GM23338 (cell line): ENCODE data around the gene CMSS1. TPM values are rescaled to one million over a fixed set of nuclear protein-coding genes. Genes with fewer than 3 reads are reported as not detected.

Source experiments
- ATAC-seq: fragments of 200-7000 bp; cut with Tn5 transposase; 3 replicates; pipeline ENCODE4 v1.9.1; 2020
- DNase-seq: peaks from one replicate; pipeline ENCODE4 v3.0.0-alpha.2; 2015; ENCODE audit warnings: low spot score
- H2AFZ ChIP-seq: fragments of 200-600 bp; sonication (generic); 2 replicates; pipeline ENCODE4 v1.8.0; 2016; ENCODE audit warnings: antibody characterized with exemption, mild to moderate bottlenecking, moderate library complexity
- H3F3A ChIP-seq: fragments of 200-600 bp; sonication (generic); replicated peaks from 2 replicates; pipeline ENCODE4 v1.8.0; 2017; ENCODE audit warnings: antibody characterized with exemption, mixed run types, low read depth
- H3K27ac ChIP-seq: fragments of 200-600 bp; sonication (generic); 2 replicates; pipeline ENCODE4 v1.6.1; 2016; ENCODE audit warnings: low read depth
- H3K27me3 ChIP-seq: fragments of 200-600 bp; sonication (generic); 2 replicates; pipeline ENCODE4 v1.8.0; 2016; ENCODE audit warnings: mild to moderate bottlenecking, mixed run types, moderate library complexity; ENCODE audit not compliant: insufficient read depth
- H3K36me3 ChIP-seq: fragments of 200-600 bp; sonication (generic); 2 replicates; pipeline ENCODE4 v1.8.0; 2016; ENCODE audit warnings: mild to moderate bottlenecking; ENCODE audit not compliant: insufficient read depth
- H3K4me1 ChIP-seq: fragments of 200-600 bp; sonication (generic); 2 replicates; pipeline ENCODE4 v1.8.0; 2016; ENCODE audit warnings: mild to moderate bottlenecking, moderate library complexity; ENCODE audit not compliant: insufficient read depth
- H3K4me2 ChIP-seq: fragments of 200-600 bp; sonication (generic); 2 replicates; pipeline ENCODE4 v1.7.1; 2017; ENCODE audit warnings: mixed run types
- H3K4me3 ChIP-seq: fragments of 200-600 bp; sonication (generic); 2 replicates; pipeline ENCODE4 v1.6.1; 2016; ENCODE audit warnings: mixed run types
- H3K79me2 ChIP-seq: fragments of 200-600 bp; sonication (generic); replicated peaks from 2 replicates; pipeline ENCODE4 v1.8.0; 2017; ENCODE audit warnings: mild to moderate bottlenecking; ENCODE audit not compliant: insufficient read depth
- H3K9me2 ChIP-seq: fragments of 200-600 bp; sonication (generic); 2 replicates; pipeline ENCODE4 v1.8.0; 2017; ENCODE audit not compliant: insufficient read depth
- H4K20me1 ChIP-seq: fragments of 200-600 bp; sonication (generic); replicated peaks from 2 replicates; pipeline ENCODE4 v1.8.0; 2017; ENCODE audit warnings: mild to moderate bottlenecking; ENCODE audit not compliant: insufficient read depth
- H3K27ac Mint-ChIP-seq: 2 replicates; pipeline ENCODE4 v1.8.0; 2020; ENCODE audit warnings: inconsistent platforms, mild to moderate bottlenecking, moderate library complexity, mixed read lengths
- H3K27me3 Mint-ChIP-seq: 3 replicates; pipeline ENCODE4 v1.8.0; 2022; ENCODE audit warnings: low read depth, mild to moderate bottlenecking, moderate library complexity, mixed read lengths, inconsistent platforms; ENCODE audit not compliant: insufficient read depth, poor library complexity
- H3K36me3 Mint-ChIP-seq: 3 replicates; pipeline ENCODE4 v1.8.0; 2021; ENCODE audit warnings: low read depth, mild to moderate bottlenecking, inconsistent platforms, moderate library complexity, mixed read lengths
- H3K4me1 Mint-ChIP-seq: 3 replicates; pipeline ENCODE4 v1.8.0; 2020; ENCODE audit warnings: mild to moderate bottlenecking, inconsistent platforms, mixed read lengths
- H3K4me3 Mint-ChIP-seq: 3 replicates; pipeline ENCODE4 v1.8.0; 2021; ENCODE audit warnings: moderate library complexity, mild to moderate bottlenecking, inconsistent platforms, mixed read lengths
- H3K9me3 Mint-ChIP-seq: 3 replicates; pipeline ENCODE4 v1.8.0; 2020; ENCODE audit warnings: moderate library complexity, mild to moderate bottlenecking, inconsistent platforms, mixed read lengths
- CREB1 ChIP-seq: fragments of 250-450 bp; sonication (Bioruptor Pico); IDR thresholded peaks from 2 replicates; pipeline ENCODE4 v1.5.0; 2020; ENCODE audit warnings: low read depth, mild to moderate bottlenecking, moderate library complexity
- EZH2 ChIP-seq: fragments of 200-600 bp; sonication (generic); IDR thresholded peaks from one replicate; pipeline ENCODE4 v1.8.0; 2017; ENCODE audit warnings: antibody characterized with exemption, mild to moderate bottlenecking, low read depth; ENCODE audit not compliant: unreplicated experiment
- EZH2phosphoT487 ChIP-seq: fragments of 200-600 bp; sonication (generic); IDR thresholded peaks from one replicate; pipeline ENCODE4 v1.8.1; 2018; ENCODE audit warnings: antibody characterized with exemption; ENCODE audit not compliant: unreplicated experiment
- JUNB ChIP-seq: IDR thresholded peaks from one replicate; pipeline ENCODE4 v1.6.1; 2016; ENCODE audit warnings: antibody characterized with exemption; ENCODE audit not compliant: unreplicated experiment
- NANOG ChIP-seq: IDR thresholded peaks from 2 replicates; pipeline ENCODE4 v1.6.1; 2016; ENCODE audit warnings: antibody characterized with exemption, borderline replicate concordance
- POLR2AphosphoS5 ChIP-seq: IDR thresholded peaks from 2 replicates; pipeline ENCODE4 v1.6.1; 2016; ENCODE audit warnings: antibody characterized with exemption, low read depth
- ZNF114 ChIP-seq: fragments of 250-450 bp; sonication (Bioruptor Pico); IDR thresholded peaks from 2 replicates; pipeline ENCODE4 v1.5.0; 2020; ENCODE audit warnings: mild to moderate bottlenecking, moderate library complexity
- ZNF331 ChIP-seq: fragments of 250-450 bp; sonication (Bioruptor Pico); IDR thresholded peaks from 2 replicates; pipeline ENCODE4 v1.5.0; 2020; ENCODE audit warnings: low read depth, mild to moderate bottlenecking, moderate library complexity
- polyA plus RNA-seq: library from polyadenylated mRNA; unstranded; fragments of >200 nt; fragmentation: Nextera tagmentation; extraction: Ambion mirVana; gene quantifications from 2 replicates; pipeline ENCODE4 v1.2.1, GENCODE V29; 2016
- total RNA-seq: library from RNA; depleted of rRNA; stranded (reverse); fragments of >200 nt; shearing (Covaris generic); gene quantifications from 2 replicates; pipeline ENCODE4 v1.2.3, GENCODE V29; 2014
- TF ChIP-seq, protein P1 (sequence below): IDR thresholded peaks from one replicate; pipeline ENCODE4 v1.6.1; 2018; ENCODE audit warnings: antibody characterized with exemption; ENCODE audit not compliant: unreplicated experiment
- TF ChIP-seq, protein P2 (sequence below), 2 experiments: fragments of 200-600 bp in 1 of 2; sonication (generic) in 1 of 2; conservative IDR thresholded peaks; 2 replicates each; pipeline versions ENCODE4 v1.5.1 to v1.6.1; 2016 to 2017; ENCODE audit warnings: antibody characterized with exemption in 2 of 2, low read depth in 2 of 2, mild to moderate bottlenecking in 2 of 2, moderate library complexity in 1 of 2
- TF ChIP-seq, protein P3 (sequence below): fragments of 250-450 bp; sonication (Bioruptor Pico); IDR thresholded peaks from 2 replicates; pipeline ENCODE4 v1.5.0; 2020; ENCODE audit warnings: mild to moderate bottlenecking, moderate library complexity

The CMSS1 gene
- total and polyA plus RNA-seq, 2 experiments from 2014 or later = 39.4 to 187 TPM

DNA sequence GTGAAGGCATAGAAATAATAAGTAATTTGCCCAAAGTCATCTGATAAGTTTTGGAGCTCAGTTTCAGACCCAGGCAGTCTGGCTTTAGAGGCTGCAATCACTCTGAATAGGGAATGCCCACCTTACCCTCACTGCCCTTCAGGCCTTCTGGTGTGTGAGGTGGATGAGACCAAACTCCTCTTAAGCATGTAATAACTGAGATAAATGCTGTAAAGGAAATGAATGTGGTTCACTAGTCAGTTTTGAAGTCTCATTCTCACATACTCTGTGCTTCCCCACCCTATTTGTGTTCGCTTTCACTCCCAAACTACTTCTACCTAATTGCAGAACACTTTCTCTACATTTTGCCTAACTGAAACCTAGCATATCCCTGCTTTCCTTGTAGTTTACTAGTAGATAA, 152.5 kb downstream of the CMSS1 start:
- ATAC-seq (no peak), DNase-seq (no peak)
- H3K27ac ChIP-seq = no peak overlapping the region
- H3K27me3 Mint-ChIP-seq = peaks cover 2% of the 10 kb centered on the region
- no peaks in the 10 kb centered on the region for H3K9me3 Mint-ChIP-seq
- no peak overlapping the region for H3K4me3 Mint-ChIP-seq
- H3K4me1 ChIP-seq = no peaks in the 10 kb centered on the region
- no peak for TF ChIP-seq POLR2AphosphoS5
- no peak for TF ChIP-seq CREB1
- TF ChIP-seq EZH2 = no peak
- no peak for TF ChIP-seq EZH2phosphoT487
- no peak overlapping the region for H3K27ac Mint-ChIP-seq
- no peaks in the 10 kb centered on the region for H3K79me2 ChIP-seq
- H3K9me2 ChIP-seq = no peaks in the 10 kb centered on the region
- H3K4me3 ChIP-seq = no peak overlapping the region
- no peak overlapping the region for H3K4me2 ChIP-seq
- H3K36me3 ChIP-seq = no peaks in the 10 kb centered on the region
- no peak overlapping the region for H2AFZ ChIP-seq
- no peaks in the 10 kb centered on the region for H3K4me1 Mint-ChIP-seq
- H4K20me1 ChIP-seq = no peaks in the 10 kb centered on the region; the same call in 1 of the 2 replicates
- H3F3A ChIP-seq = no peaks in the 10 kb centered on the region
- H3K36me3 Mint-ChIP-seq = no peaks in the 10 kb centered on the region
- H3K27me3 ChIP-seq = no peaks in the 10 kb centered on the region

DNA sequence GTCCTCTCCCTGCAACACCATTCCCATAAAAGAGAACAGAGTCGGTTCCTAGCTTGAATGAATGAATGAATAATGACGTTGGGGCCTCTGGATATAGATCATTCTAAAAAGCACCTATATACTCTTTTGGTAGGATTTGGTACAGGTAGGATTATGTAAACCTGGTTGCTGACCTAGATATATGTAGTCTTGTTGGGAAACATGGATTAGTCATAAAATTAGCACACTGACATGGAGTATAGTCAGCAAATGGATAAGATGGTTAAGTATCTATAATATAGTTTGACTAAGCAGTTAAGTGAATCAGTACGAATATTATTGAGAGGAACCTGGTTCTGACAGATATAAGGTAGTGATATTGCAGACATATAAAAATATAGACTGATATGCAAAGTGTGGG, 154.1 kb downstream of the CMSS1 start:
- no peaks in the 10 kb centered on the region for H3K27me3 Mint-ChIP-seq
- no peaks in the 10 kb centered on the region for H3K36me3 Mint-ChIP-seq
- H3K4me1 Mint-ChIP-seq = no peaks in the 10 kb centered on the region
- Histone ChIP-seq H3K27me3 (no peaks in the 10 kb centered on the region), H3K4me3 (no peak overlapping the region), H2AFZ (no peak overlapping the region), H4K20me1 (no peaks in the 10 kb centered on the region; the same call in 1 of the 2 replicates), H3K79me2 (no peaks in the 10 kb centered on the region), H3K4me2 (no peak overlapping the region), H3K27ac (no peak overlapping the region), H3F3A (no peaks in the 10 kb centered on the region), H3K36me3 (no peaks in the 10 kb centered on the region), H3K9me2 (0 out of 2 replicates have a peak, but pooled peaks cover 2% of the 10 kb centered on the region), H3K4me1 (no peaks in the 10 kb centered on the region)
- H3K4me3 Mint-ChIP-seq = no peak overlapping the region
- H3K9me3 Mint-ChIP-seq = no peaks in the 10 kb centered on the region
- ATAC-seq (no peak), DNase-seq (no peak)
- H3K27ac Mint-ChIP-seq = no peak overlapping the region
- TF ChIP-seq, protein P1, sequence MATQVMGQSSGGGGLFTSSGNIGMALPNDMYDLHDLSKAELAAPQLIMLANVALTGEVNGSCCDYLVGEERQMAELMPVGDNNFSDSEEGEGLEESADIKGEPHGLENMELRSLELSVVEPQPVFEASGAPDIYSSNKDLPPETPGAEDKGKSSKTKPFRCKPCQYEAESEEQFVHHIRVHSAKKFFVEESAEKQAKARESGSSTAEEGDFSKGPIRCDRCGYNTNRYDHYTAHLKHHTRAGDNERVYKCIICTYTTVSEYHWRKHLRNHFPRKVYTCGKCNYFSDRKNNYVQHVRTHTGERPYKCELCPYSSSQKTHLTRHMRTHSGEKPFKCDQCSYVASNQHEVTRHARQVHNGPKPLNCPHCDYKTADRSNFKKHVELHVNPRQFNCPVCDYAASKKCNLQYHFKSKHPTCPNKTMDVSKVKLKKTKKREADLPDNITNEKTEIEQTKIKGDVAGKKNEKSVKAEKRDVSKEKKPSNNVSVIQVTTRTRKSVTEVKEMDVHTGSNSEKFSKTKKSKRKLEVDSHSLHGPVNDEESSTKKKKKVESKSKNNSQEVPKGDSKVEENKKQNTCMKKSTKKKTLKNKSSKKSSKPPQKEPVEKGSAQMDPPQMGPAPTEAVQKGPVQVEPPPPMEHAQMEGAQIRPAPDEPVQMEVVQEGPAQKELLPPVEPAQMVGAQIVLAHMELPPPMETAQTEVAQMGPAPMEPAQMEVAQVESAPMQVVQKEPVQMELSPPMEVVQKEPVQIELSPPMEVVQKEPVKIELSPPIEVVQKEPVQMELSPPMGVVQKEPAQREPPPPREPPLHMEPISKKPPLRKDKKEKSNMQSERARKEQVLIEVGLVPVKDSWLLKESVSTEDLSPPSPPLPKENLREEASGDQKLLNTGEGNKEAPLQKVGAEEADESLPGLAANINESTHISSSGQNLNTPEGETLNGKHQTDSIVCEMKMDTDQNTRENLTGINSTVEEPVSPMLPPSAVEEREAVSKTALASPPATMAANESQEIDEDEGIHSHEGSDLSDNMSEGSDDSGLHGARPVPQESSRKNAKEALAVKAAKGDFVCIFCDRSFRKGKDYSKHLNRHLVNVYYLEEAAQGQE = no peak
- TF ChIP-seq, protein P2, sequence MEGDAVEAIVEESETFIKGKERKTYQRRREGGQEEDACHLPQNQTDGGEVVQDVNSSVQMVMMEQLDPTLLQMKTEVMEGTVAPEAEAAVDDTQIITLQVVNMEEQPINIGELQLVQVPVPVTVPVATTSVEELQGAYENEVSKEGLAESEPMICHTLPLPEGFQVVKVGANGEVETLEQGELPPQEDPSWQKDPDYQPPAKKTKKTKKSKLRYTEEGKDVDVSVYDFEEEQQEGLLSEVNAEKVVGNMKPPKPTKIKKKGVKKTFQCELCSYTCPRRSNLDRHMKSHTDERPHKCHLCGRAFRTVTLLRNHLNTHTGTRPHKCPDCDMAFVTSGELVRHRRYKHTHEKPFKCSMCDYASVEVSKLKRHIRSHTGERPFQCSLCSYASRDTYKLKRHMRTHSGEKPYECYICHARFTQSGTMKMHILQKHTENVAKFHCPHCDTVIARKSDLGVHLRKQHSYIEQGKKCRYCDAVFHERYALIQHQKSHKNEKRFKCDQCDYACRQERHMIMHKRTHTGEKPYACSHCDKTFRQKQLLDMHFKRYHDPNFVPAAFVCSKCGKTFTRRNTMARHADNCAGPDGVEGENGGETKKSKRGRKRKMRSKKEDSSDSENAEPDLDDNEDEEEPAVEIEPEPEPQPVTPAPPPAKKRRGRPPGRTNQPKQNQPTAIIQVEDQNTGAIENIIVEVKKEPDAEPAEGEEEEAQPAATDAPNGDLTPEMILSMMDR (conservative IDR thresholded peaks at IDR 0.05; ENCODE audit: low read depth in 2 of 2) = no peak
- no peak for TF ChIP-seq JUNB
- TF ChIP-seq CREB1 = no peak
- TF ChIP-seq EZH2phosphoT487 = no peak
- TF ChIP-seq NANOG = no peak
- TF ChIP-seq, protein P3, sequence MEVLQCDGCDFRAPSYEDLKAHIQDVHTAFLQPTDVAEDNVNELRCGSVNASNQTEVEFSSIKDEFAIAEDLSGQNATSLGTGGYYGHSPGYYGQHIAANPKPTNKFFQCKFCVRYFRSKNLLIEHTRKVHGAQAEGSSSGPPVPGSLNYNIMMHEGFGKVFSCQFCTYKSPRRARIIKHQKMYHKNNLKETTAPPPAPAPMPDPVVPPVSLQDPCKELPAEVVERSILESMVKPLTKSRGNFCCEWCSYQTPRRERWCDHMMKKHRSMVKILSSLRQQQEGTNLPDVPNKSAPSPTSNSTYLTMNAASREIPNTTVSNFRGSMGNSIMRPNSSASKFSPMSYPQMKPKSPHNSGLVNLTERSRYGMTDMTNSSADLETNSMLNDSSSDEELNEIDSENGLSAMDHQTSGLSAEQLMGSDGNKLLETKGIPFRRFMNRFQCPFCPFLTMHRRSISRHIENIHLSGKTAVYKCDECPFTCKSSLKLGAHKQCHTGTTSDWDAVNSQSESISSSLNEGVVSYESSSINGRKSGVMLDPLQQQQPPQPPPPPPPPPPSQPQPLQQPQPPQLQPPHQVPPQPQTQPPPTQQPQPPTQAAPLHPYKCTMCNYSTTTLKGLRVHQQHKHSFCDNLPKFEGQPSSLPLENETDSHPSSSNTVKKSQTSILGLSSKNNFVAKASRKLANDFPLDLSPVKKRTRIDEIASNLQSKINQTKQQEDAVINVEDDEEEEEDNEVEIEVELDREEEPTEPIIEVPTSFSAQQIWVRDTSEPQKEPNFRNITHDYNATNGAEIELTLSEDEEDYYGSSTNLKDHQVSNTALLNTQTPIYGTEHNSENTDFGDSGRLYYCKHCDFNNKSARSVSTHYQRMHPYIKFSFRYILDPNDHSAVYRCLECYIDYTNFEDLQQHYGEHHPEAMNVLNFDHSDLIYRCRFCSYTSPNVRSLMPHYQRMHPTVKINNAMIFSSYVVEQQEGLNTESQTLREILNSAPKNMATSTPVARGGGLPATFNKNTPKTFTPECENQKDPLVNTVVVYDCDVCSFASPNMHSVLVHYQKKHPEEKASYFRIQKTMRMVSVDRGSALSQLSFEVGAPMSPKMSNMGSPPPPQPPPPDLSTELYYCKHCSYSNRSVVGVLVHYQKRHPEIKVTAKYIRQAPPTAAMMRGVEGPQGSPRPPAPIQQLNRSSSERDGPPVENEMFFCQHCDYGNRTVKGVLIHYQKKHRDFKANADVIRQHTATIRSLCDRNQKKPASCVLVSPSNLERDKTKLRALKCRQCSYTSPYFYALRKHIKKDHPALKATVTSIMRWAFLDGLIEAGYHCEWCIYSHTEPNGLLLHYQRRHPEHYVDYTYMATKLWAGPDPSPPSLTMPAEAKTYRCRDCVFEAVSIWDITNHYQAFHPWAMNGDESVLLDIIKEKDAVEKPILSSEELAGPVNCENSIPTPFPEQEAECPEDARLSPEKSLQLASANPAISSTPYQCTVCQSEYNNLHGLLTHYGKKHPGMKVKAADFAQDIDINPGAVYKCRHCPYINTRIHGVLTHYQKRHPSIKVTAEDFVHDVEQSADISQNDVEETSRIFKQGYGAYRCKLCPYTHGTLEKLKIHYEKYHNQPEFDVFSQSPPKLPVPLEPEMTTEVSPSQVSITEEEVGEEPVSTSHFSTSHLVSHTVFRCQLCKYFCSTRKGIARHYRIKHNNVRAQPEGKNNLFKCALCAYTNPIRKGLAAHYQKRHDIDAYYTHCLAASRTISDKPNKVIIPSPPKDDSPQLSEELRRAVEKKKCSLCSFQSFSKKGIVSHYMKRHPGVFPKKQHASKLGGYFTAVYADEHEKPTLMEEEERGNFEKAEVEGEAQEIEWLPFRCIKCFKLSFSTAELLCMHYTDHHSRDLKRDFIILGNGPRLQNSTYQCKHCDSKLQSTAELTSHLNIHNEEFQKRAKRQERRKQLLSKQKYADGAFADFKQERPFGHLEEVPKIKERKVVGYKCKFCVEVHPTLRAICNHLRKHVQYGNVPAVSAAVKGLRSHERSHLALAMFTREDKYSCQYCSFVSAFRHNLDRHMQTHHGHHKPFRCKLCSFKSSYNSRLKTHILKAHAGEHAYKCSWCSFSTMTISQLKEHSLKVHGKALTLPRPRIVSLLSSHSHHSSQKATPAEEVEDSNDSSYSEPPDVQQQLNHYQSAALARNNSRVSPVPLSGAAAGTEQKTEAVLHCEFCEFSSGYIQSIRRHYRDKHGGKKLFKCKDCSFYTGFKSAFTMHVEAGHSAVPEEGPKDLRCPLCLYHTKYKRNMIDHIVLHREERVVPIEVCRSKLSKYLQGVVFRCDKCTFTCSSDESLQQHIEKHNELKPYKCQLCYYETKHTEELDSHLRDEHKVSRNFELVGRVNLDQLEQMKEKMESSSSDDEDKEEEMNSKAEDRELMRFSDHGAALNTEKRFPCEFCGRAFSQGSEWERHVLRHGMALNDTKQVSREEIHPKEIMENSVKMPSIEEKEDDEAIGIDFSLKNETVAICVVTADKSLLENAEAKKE (CRISPR knock-in tag) = no peak
- no peak for TF ChIP-seq POLR2AphosphoS5
- no peak for TF ChIP-seq ZNF114 (CRISPR knock-in tag)
- no peak for TF ChIP-seq EZH2
- no peak for TF ChIP-seq ZNF331 (CRISPR knock-in tag)
